K562 (cell line): ENCODE data around the gene ASS1. TPM values are rescaled to one million over a fixed set of nuclear protein-coding genes. Genes with fewer than 3 reads are reported as not detected.

ENCODE experiments used
- ATF3 ChIP-seq, 2 experiments: fragments of 450-650 bp in 1 of 2; sonication (generic) in 1 of 2; formaldehyde crosslinking in 1 of 2; IDR thresholded peaks in 1 of 2; conservative IDR thresholded peaks in 1 of 2; 2 replicates each; pipeline versions ENCODE4 v1.6.1 to v1.8.1; 2016 to 2023; ENCODE audit warnings: mild to moderate bottlenecking in 2 of 2, moderate library complexity in 2 of 2, inconsistent platforms in 1 of 2, missing genetic modification reagents in 1 of 2
- ATF4 ChIP-seq: fragments of 450-650 bp; formaldehyde crosslinking; IDR thresholded peaks from 2 replicates; pipeline ENCODE4 v1.4.0; 2022; ENCODE audit warnings: mild to moderate bottlenecking, moderate library complexity
- CTCFL ChIP-seq: IDR thresholded peaks from 2 replicates; pipeline ENCODE4 v1.6.1; 2011; ENCODE audit warnings: borderline replicate concordance, low read depth, mild to moderate bottlenecking, moderate library complexity, low read length; ENCODE audit not compliant: insufficient read depth, poor library complexity, severe bottlenecking
- NRF1 ChIP-seq, 2 experiments: fragments of 450-650 bp; IDR thresholded peaks in 1 of 2; conservative IDR thresholded peaks in 1 of 2; 2 replicates each; pipeline ENCODE4 v1.6.1; 2014; ENCODE audit warnings: mild to moderate bottlenecking in 2 of 2
- RAD21 ChIP-seq, 2 experiments: fragments of 250-450 bp in 1 of 2; fragments of 450-650 bp in 1 of 2; sonication (Bioruptor Pico) in 1 of 2; formaldehyde crosslinking in 1 of 2; IDR thresholded peaks in 1 of 2; conservative IDR thresholded peaks in 1 of 2; 2 replicates each; pipeline versions ENCODE4 v1.4.0 to v1.8.0; 2020 to 2022; ENCODE audit warnings: mild to moderate bottlenecking in 2 of 2, moderate library complexity in 1 of 2
- SMARCB1 ChIP-seq: IDR thresholded peaks from 2 replicates; pipeline ENCODE4 v1.6.1; 2011; ENCODE audit warnings: improper control_type of control experiment, low read depth; ENCODE audit not compliant: insufficient read length
- TFAP4 ChIP-seq: sonication (generic); formaldehyde crosslinking; IDR thresholded peaks from 2 replicates; pipeline ENCODE4 v1.8.0; 2022; ENCODE audit warnings: missing genetic modification reagents, mild to moderate bottlenecking, moderate library complexity, borderline replicate concordance
- ZNF263 ChIP-seq: sonication (generic); formaldehyde crosslinking; IDR thresholded peaks from 2 replicates; pipeline ENCODE4 v1.8.0; 2022; ENCODE audit warnings: mild to moderate bottlenecking, missing genetic modification reagents, borderline replicate concordance
- polyA plus RNA-seq, 8 experiments: library from polyadenylated mRNA; depleted of rRNA in 4 of 8; stranded (reverse) in 5 of 8; unstranded in 3 of 8; fragments of >200 nt; fragmentation: Nextera tagmentation in 2 of 8; fragmentation: Illumina TruSeq in 1 of 8; extraction: Ambion mirVana in 2 of 8; extraction: Trizol in 1 of 8; gene quantifications; 2 replicates each; pipeline versions ENCODE4 v1.2.1 to v1.2.3, GENCODE V29; 2011 to 2014; ENCODE audit warnings: inconsistent platforms in 1 of 8, missing spikeins in 1 of 8
- total RNA-seq, 7 experiments: library from RNA; depleted of rRNA in 6 of 7; stranded (reverse); fragments of >200 nt in 6 of 7; fragmentation: Illumina TruSeq in 2 of 7; extraction: Trizol in 2 of 7; gene quantifications; 2 replicates each; pipeline versions ENCODE4 v1.2.1 to v1.2.3, GENCODE V29; 2011 to 2021; ENCODE audit warnings: low replicate concordance in 1 of 7
- TF ChIP-seq, protein P1 (sequence below), 2 experiments: fragments of 450-650 bp; IDR thresholded peaks; 2 replicates each; pipeline ENCODE4 v1.6.1; 2016; ENCODE audit warnings: mild to moderate bottlenecking in 2 of 2, borderline replicate concordance in 1 of 2, low read depth in 1 of 2, moderate library complexity in 1 of 2

ASS1 gene
- total and polyA plus RNA-seq, 9 of the 15 experiments (the other 6 are each of a cell fraction or from before 2014, with no cell fraction given) = 1.5 to 5.7 (median 3.7) TPM

- TF ChIP-seq, protein P1, sequence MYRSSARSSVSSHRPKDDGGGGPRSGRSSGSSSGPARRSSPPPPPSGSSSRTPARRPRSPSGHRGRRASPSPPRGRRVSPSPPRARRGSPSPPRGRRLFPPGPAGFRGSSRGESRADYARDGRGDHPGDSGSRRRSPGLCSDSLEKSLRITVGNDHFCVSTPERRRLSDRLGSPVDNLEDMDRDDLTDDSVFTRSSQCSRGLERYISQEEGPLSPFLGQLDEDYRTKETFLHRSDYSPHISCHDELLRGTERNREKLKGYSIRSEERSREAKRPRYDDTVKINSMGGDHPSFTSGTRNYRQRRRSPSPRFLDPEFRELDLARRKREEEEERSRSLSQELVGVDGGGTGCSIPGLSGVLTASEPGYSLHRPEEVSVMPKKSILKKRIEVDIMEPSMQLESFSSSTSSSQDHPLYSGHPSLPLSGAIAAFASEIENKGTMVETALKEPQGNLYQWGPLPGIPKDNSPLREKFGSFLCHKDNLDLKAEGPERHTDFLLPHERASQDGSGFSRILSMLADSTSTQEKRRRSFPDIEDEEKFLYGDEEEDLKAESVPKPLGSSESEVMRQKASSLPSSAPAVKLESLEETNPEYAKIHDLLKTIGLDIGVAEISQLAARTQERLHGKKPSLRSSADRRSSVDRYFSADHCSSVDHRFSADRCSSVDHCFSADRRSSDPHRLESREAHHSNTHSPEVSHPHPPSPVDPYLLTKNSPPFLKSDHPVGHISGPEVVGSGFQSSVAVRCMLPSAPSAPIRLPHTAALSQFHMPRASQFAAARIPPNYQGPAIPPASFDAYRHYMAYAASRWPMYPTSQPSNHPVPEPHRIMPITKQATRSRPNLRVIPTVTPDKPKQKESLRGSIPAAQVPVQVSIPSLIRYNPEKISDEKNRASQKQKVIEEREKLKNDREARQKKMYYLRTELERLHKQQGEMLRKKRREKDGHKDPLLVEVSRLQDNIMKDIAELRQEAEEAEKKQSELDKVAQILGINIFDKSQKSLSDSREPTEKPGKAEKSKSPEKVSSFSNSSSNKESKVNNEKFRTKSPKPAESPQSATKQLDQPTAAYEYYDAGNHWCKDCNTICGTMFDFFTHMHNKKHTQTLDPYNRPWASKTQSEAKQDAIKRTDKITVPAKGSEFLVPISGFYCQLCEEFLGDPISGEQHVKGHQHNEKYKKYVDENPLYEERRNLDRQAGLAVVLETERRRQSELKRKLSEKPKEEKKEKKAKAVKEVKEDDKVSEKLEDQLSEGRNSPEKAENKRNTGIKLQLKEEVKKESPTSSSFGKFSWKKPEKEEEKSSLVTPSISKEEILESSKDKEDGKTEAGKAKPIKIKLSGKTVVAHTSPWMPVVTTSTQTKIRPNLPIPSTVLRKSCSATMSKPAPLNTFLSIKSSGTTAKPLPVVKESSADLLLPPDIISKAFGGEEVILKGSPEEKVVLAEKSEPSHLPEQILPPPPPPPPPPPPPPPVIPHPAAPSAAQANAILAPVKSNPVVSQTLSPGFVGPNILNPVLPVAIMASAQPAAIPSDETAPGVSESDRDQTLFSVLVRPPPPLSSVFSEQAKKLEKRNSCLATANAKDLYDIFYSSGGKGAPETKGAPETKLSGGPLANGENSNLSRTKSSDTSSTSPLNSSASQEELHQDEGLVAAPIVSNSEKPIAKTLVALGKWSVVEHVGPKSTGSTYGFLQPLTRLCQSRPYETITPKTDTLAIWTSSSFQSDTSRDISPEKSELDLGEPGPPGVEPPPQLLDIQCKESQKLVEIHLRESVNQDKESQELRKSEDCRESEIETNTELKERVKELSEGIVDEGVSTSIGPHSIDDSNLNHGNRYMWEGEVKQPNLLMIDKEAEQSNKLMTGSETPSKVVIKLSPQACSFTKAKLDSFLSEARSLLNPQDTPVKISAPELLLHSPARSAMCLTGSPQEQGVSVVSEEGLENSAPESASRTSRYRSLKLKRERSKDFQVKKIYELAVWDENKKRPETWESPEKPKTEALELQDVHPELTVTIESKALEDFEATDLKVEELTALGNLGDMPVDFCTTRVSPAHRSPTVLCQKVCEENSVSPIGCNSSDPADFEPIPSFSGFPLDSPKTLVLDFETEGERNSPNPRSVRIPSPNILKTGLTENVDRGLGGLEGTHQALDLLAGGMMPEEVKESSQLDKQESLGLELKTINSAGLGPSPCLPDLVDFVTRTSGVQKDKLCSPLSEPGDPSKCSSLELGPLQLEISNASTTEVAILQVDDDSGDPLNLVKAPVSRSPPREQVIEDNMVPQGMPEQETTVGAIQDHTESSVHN (IDR thresholded peaks at IDR 0.05; ENCODE audit: borderline replicate concordance in 1 of 2, low read depth in 1 of 2) = no peak
- TF ChIP-seq NRF1 (conservative IDR thresholded peaks at IDR 0.05 in 1 of 2, IDR thresholded peaks at IDR 0.05 in 1 of 2) (peak; percentile 12 to 38; a peak in 3 of 4 replicates), SMARCB1 (no peak), RAD21 (CRISPR knock-in tag; conservative IDR thresholded peaks at IDR 0.05 in 1 of 2, IDR thresholded peaks at IDR 0.05 in 1 of 2) (peak in 1 of 2 experiments; percentile 39; a peak in 2 of 4 replicates), ZNF263 (CRISPR knock-in tag) (no peak), CTCFL (no peak), ATF3 (IDR thresholded peaks at IDR 0.05) (peak; percentile 94), ATF3 (CRISPR knock-in tag; conservative IDR thresholded peaks at IDR 0.05) (no peak), TFAP4 (CRISPR knock-in tag) (peak; percentile 46; the same call in 1 of the 2 replicates), ATF4 (no peak)
These were observed 7.0 kb downstream of the ASS1 start (continued) for GRCh38 chr9:130451509-130452388.
